PC-3 (cell line): ENCODE results near the gene TLE6. TPM values are rescaled to one million over a fixed set of nuclear protein-coding genes. Genes with fewer than 3 reads are reported as not detected.

ENCODE experiments used
- ATAC-seq: fragments of 200-7000 bp; cut with Tn5 transposase; 2 replicates; pipeline ENCODE4 v1.9.1; 2020; ENCODE audit warnings: mild to moderate bottlenecking, moderate library complexity
- BruUV-seq: library from RNA; stranded (reverse); fragments of 400-500 nt; replicated peaks from 2 replicates; lab custom pipeline; 2021; lab: Mats Ljungman, UMichigan
- CTCF ChIA-PET: fragments of 300-600 bp; sonication (Branson Sonifier 250); formaldehyde crosslinking; loops from one replicate; lab custom pipeline; 2022; ENCODE audit warnings: antibody characterized with exemption; lab: Charles Lee
- POLR2A ChIA-PET: fragments of 300-600 bp; sonication (Branson Sonifier 250); formaldehyde crosslinking; loops from one replicate; lab custom pipeline; 2022; ENCODE audit warnings: antibody characterized with exemption; ENCODE audit not compliant: unreplicated experiment; lab: Charles Lee
- DNase-seq: peaks from one replicate; pipeline ENCODE4 v3.0.0-alpha.2; 2015
- H2AFZ ChIP-seq: fragments of 300-600 bp; sonication (generic); 2 replicates; pipeline ENCODE4 v1.6.0; 2016; ENCODE audit warnings: antibody characterized with exemption, low read length
- H3F3A ChIP-seq: fragments of 300-600 bp; sonication (generic); one replicate; pipeline ENCODE4 v1.6.0; 2017; ENCODE audit warnings: antibody characterized with exemption, low read length, control low read depth, mild to moderate bottlenecking; ENCODE audit not compliant: unreplicated experiment
- H3K27ac ChIP-seq: fragments of 300-600 bp; sonication (generic); 2 replicates; pipeline ENCODE4 v1.5.1; 2016; ENCODE audit warnings: mild to moderate bottlenecking, low read length
- H3K27me3 ChIP-seq: fragments of 300-600 bp; sonication (generic); 2 replicates; pipeline ENCODE4 v1.6.1; 2016; ENCODE audit warnings: low read length, mixed read lengths
- H3K36me3 ChIP-seq: fragments of 300-600 bp; sonication (generic); 2 replicates; pipeline ENCODE4 v1.6.1; 2016; ENCODE audit warnings: low read depth, mixed run types, low read length, mixed read lengths
- H3K4me1 ChIP-seq: fragments of 300-600 bp; sonication (generic); 2 replicates; pipeline ENCODE4 v1.5.1; 2016; ENCODE audit warnings: low read length; ENCODE audit not compliant: insufficient read depth
- H3K4me2 ChIP-seq: fragments of 300-600 bp; sonication (generic); 2 replicates; pipeline ENCODE4 v1.6.0; 2016; ENCODE audit warnings: low read length
- H3K4me3 ChIP-seq: fragments of 300-600 bp; sonication (generic); 2 replicates; pipeline ENCODE4 v1.5.1; 2016; ENCODE audit warnings: mild to moderate bottlenecking, low read length, mixed read lengths
- H3K79me2 ChIP-seq: fragments of 300-600 bp; sonication (generic); 2 replicates; pipeline ENCODE4 v1.6.1; 2017; ENCODE audit warnings: low read length, mixed read lengths
- H3K9ac ChIP-seq: fragments of 300-600 bp; sonication (generic); 2 replicates; pipeline ENCODE4 v1.6.0; 2016; ENCODE audit warnings: mild to moderate bottlenecking, low read length
- H3K9me2 ChIP-seq: fragments of 300-600 bp; sonication (generic); replicated peaks from 2 replicates; pipeline ENCODE4 v1.6.1; 2016; ENCODE audit warnings: mixed run types, low read length, mixed read lengths
- H3K9me3 ChIP-seq: fragments of 300-600 bp; sonication (generic); 2 replicates; pipeline ENCODE4 v1.6.1; 2016; ENCODE audit warnings: low read length, mixed read lengths
- H4K20me1 ChIP-seq: fragments of 300-600 bp; sonication (generic); 2 replicates; pipeline ENCODE4 v1.6.1; 2016; ENCODE audit warnings: low read length, mixed read lengths
- EZH2 ChIP-seq: fragments of 300-600 bp; sonication (generic); IDR thresholded peaks from one replicate; pipeline ENCODE4 v1.6.1; 2017; ENCODE audit warnings: antibody characterized with exemption, mild to moderate bottlenecking, low read length; ENCODE audit not compliant: unreplicated experiment
- EZH2phosphoT487 ChIP-seq: fragments of 300-600 bp; sonication (generic); IDR thresholded peaks from 2 replicates; pipeline ENCODE4 v1.6.1; 2018; ENCODE audit warnings: mild to moderate bottlenecking, antibody characterized with exemption, low read length, borderline replicate concordance
- intact Hi-C: fragments of 100-400 bp; cut with micrococcal nuclease; formaldehyde crosslinking; loops from 2 replicates; pipeline ENCODE4 v1.9.0; 2023
- total RNA-seq: library from RNA; depleted of rRNA; stranded (reverse); fragments of >200 nt; gene quantifications from 2 replicates; pipeline ENCODE4 v1.2.3, GENCODE V29; 2014
- TF ChIP-seq, protein P1 (sequence below): fragments of 300-600 bp; sonication (generic); conservative IDR thresholded peaks from 2 replicates; pipeline ENCODE4 v1.5.1; 2017; ENCODE audit warnings: antibody characterized with exemption, low read depth, mild to moderate bottlenecking, low read length

The TLE6 gene
- total RNA-seq, 1 experiment from 2014 or later = 1.9 TPM

DNA sequence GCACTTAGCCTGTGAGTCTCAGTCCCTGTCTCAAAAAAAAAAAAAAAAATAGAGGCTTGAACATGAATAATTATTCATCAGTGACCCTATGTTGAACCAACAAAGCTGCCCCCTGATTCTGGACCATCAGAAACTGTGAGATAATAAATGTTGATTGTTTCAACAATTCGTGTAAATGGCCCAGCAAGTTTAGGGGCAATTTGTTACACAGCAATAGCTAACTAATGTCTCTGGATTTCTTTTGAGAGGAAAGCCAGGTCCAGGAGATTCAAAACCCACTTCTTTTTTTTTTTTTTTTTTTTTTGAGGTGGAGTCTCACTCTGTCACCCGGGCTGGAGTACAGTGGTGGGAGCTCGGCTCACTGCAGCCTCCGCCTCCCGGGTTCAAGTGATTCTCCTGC, 12.5 kb upstream of the TLE6 start:
- H3K27ac ChIP-seq = no peak overlapping the region
- H3K9ac ChIP-seq = no peak overlapping the region
- no peak overlapping the region for H3K4me2 ChIP-seq
- H3K4me3 ChIP-seq = no peak overlapping the region
- H4K20me1 ChIP-seq = no peaks in the 10 kb centered on the region
- TF ChIP-seq EZH2phosphoT487 (no peak), EZH2 (no peak)
- TF ChIP-seq, protein P1, sequence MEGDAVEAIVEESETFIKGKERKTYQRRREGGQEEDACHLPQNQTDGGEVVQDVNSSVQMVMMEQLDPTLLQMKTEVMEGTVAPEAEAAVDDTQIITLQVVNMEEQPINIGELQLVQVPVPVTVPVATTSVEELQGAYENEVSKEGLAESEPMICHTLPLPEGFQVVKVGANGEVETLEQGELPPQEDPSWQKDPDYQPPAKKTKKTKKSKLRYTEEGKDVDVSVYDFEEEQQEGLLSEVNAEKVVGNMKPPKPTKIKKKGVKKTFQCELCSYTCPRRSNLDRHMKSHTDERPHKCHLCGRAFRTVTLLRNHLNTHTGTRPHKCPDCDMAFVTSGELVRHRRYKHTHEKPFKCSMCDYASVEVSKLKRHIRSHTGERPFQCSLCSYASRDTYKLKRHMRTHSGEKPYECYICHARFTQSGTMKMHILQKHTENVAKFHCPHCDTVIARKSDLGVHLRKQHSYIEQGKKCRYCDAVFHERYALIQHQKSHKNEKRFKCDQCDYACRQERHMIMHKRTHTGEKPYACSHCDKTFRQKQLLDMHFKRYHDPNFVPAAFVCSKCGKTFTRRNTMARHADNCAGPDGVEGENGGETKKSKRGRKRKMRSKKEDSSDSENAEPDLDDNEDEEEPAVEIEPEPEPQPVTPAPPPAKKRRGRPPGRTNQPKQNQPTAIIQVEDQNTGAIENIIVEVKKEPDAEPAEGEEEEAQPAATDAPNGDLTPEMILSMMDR = no peak
- no peaks in the 10 kb centered on the region for H3K4me1 ChIP-seq
- no peak overlapping the region for H2AFZ ChIP-seq
- no peaks in the 10 kb centered on the region for H3K36me3 ChIP-seq
- H3K9me3 ChIP-seq = no peaks in the 10 kb centered on the region
- CTCF ChIA-PET = interaction anchor here (0.6 kb wide), 1 partner anchor 104 kb away, joined by 5 read pairs; no protein-coding TSS in a partner anchor
- H3F3A ChIP-seq = no peaks in the 10 kb centered on the region
- DNase-seq = no peak
- intact Hi-C loops = no loop called here
- no peak for ATAC-seq
- no peaks in the 10 kb centered on the region for H3K9me2 ChIP-seq
- H3K79me2 ChIP-seq = no peaks in the 10 kb centered on the region
- H3K27me3 ChIP-seq = no peaks in the 10 kb centered on the region
- no TSS peak for BruUV-seq
- POLR2A ChIA-PET = no interaction called here

DNA sequence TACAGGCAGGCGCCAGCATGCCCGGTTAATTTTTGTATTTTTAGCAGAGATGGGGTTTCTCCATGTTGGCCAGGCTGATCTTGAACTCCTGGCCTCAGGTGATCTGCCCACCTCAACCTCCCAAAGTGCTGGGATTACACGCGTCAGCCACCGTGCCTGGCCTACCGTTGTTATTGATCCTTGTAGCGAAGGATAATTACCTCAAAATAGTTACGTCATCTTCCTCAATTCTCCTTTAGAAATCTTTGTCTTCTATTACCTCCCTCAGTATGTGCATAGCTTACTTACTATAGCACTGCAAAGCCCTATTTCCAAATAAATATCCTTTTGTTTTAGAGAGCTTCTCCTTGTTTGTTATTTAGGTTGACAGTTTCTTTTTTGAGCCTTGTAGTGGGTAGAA, 9.4 kb upstream of the TLE6 start:
- no peak overlapping the region for H3K4me2 ChIP-seq
- ChIA-PET CTCF (no interaction called here), POLR2A (no interaction called here)
- H3K9ac ChIP-seq = no peak overlapping the region
- no peaks in the 10 kb centered on the region for H3F3A ChIP-seq
- no peak overlapping the region for H2AFZ ChIP-seq
- H3K9me3 ChIP-seq = no peaks in the 10 kb centered on the region
- intact Hi-C loops = no loop called here
- DNase-seq (no peak), ATAC-seq (no peak)
- H4K20me1 ChIP-seq = no peaks in the 10 kb centered on the region
- BruUV-seq = no TSS peak
- no peaks in the 10 kb centered on the region for H3K36me3 ChIP-seq
- H3K27ac ChIP-seq = no peak overlapping the region
- TF ChIP-seq EZH2 (no peak), EZH2phosphoT487 (no peak)
- TF ChIP-seq, protein P1 = no peak
- H3K9me2 ChIP-seq = no peaks in the 10 kb centered on the region
- no peaks in the 10 kb centered on the region for H3K4me1 ChIP-seq
- no peak overlapping the region for H3K4me3 ChIP-seq
- H3K79me2 ChIP-seq = no peaks in the 10 kb centered on the region
- H3K27me3 ChIP-seq = no peaks in the 10 kb centered on the region

DNA sequence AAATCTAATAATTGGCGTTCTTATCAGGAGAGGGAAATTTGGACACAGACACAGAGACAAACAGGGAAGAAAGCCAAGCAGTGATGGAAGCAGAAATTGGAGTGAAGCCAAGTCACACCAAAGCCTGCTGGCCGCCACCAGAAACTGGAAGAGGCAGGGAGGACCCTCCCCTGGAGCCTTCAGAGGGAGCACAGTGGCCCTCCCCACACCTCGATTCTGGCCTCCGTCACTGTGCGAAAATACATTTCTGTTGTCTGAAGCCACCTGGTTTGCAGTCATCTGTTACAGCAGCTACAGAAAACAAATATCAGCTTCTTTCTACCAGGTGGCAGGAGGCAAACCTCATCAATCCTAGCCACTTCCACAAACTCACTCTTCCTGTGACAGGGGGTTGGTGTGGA, 8.3 kb upstream of the TLE6 start:
- Histone ChIP-seq H3K79me2 (no peaks in the 10 kb centered on the region), H3K9me2 (no peaks in the 10 kb centered on the region), H3K4me1 (no peaks in the 10 kb centered on the region), H3K27me3 (no peaks in the 10 kb centered on the region), H3K9me3 (no peaks in the 10 kb centered on the region), H3K27ac (no peak overlapping the region), H3K4me3 (no peak overlapping the region), H3K36me3 (no peaks in the 10 kb centered on the region), H3F3A (no peaks in the 10 kb centered on the region), H4K20me1 (no peaks in the 10 kb centered on the region), H3K4me2 (no peak overlapping the region), H2AFZ (no peak overlapping the region), H3K9ac (no peak overlapping the region)
- TF ChIP-seq EZH2 (no peak), EZH2phosphoT487 (no peak)
- TF ChIP-seq, protein P1 = no peak
- no peak for DNase-seq
- BruUV-seq = no TSS peak
- POLR2A ChIA-PET = no interaction called here
- ATAC-seq = no peak
- intact Hi-C loops = no loop called here
- CTCF ChIA-PET = interaction anchor here (0.6 kb wide), 1 partner anchor 11 kb away, joined by 3 read pairs; no protein-coding TSS in a partner anchor
